Measurements from ENCODE around the gene CD22. TPM values are rescaled to one million over a fixed set of nuclear protein-coding genes. Genes with fewer than 3 reads are reported as not detected.
"Not testable (repeated sequence)": the region's sequence is repeated elsewhere in the genome, so short reads cannot be mapped to it uniquely, and the experiment has no call there.

Gene CD22
- total and polyA plus RNA-seq, 5 donors: 0.20 to 0.80 (median 0.67) TPM

- Histone ChIP-seq H3K9me3 (ENCODE audit: control insufficient read depth, low read length) (no peaks in the 10 kb centered on the region), H3K4me1 (ENCODE audit: control insufficient read depth, insufficient read depth, low read length) (no peaks in the 10 kb centered on the region), H3K27me3 (ENCODE audit: control insufficient read depth, insufficient read depth) (no peaks in the 10 kb centered on the region), H3K27ac (ENCODE audit: low read length) (no peak overlapping the region), H3K4me3 (ENCODE audit: low read length) (no peak overlapping the region)
- no peak for DNase-seq
- no peak for ATAC-seq
- intact Hi-C loops (cut with DNase I): no loop called here
- WGBS: 76% methylated on average over 14 of the region's 14 CpGs
These were observed 33.4 kb downstream of the CD22 start for GRCh38 chr19:35362261-35363000.

GRCh38 chr19:35363001-35363590 lies 34.1 kb downstream of the CD22 start:
- H3K9me3 ChIP-seq (ENCODE audit: control insufficient read depth, low read length): no peaks in the 10 kb centered on the region
- H3K4me3 ChIP-seq (ENCODE audit: low read length): no peak overlapping the region
- H3K4me1 ChIP-seq (ENCODE audit: control insufficient read depth, insufficient read depth, low read length): no peaks in the 10 kb centered on the region
- no peak overlapping the region for H3K27ac ChIP-seq (ENCODE audit: low read length)
- no peaks in the 10 kb centered on the region for H3K27me3 ChIP-seq (ENCODE audit: control insufficient read depth, insufficient read depth)
- DNase-seq (no peak), ATAC-seq (no peak)
- intact Hi-C loops (cut with DNase I): no loop called here
- WGBS: 84% methylated on average over 11 of the region's 11 CpGs

DNA sequence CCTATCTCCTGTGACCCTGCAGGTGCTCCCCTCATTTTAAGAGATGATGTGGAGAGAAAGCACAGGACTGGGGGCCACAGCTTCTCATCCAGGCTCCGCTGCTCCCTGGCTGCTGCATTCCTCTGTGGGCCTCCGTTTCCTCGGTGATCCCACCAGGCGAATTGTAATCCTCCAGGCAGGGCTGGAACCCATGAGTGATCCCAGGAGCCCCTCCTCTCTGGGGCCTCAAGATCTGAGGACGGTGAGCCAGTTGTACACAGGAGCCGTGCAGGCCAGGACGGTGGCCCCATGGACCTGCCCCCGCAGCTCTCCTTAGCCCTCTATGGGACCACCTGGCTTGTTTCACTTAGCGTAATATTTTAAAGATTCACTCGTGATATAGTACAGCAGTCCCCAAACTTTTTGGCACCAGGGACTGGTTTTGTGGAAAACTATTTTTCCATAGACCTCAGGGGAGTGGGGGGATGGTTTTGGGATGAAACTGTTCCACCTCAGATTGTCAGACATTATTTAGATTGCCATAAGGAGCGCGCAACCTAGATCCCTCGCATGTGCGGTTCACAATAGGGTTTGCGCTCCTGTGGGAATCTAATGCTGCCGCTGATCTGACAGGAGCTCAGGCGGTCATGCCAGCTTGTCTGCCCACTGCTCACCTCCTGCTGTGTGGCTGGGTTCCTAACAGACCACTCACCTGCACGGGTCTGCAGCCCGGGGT lies 34.9 kb downstream of the CD22 start:
- 85% methylated on average over 19 of the region's 19 CpGs for WGBS
- DNase-seq (no peak), ATAC-seq (no peak)
- H3K27ac ChIP-seq (ENCODE audit: low read length): no peak overlapping the region
- intact Hi-C loops (cut with DNase I): no loop called here
- H3K4me1 ChIP-seq (ENCODE audit: control insufficient read depth, insufficient read depth, low read length): no peaks in the 10 kb centered on the region
- no peak overlapping the region for H3K4me3 ChIP-seq (ENCODE audit: low read length)
- H3K27me3 ChIP-seq (ENCODE audit: control insufficient read depth, insufficient read depth): no peaks in the 10 kb centered on the region
- no peaks in the 10 kb centered on the region for H3K9me3 ChIP-seq (ENCODE audit: control insufficient read depth, low read length)

- H3K9me3 ChIP-seq (ENCODE audit: control insufficient read depth, low read length): no peaks in the 10 kb centered on the region
- intact Hi-C loops (cut with DNase I): no loop called here
- no peaks in the 10 kb centered on the region for H3K27me3 ChIP-seq (ENCODE audit: control insufficient read depth, insufficient read depth)
- DNase-seq (no peak), ATAC-seq (no peak)
- H3K27ac ChIP-seq (ENCODE audit: low read length): no peak overlapping the region
- WGBS: 94% methylated on average over 4 of the region's 4 CpGs
- H3K4me3 ChIP-seq (ENCODE audit: low read length): no peak overlapping the region
- no peaks in the 10 kb centered on the region for H3K4me1 ChIP-seq (ENCODE audit: control insufficient read depth, insufficient read depth, low read length)
These were observed 36.3 kb downstream of the CD22 start for GRCh38 chr19:35365303-35365702.

- 65% methylated on average over 1 of the region's 1 CpG for WGBS
- intact Hi-C loops (cut with DNase I): no loop called here
- H3K4me1 ChIP-seq (ENCODE audit: control insufficient read depth, insufficient read depth, low read length): no peaks in the 10 kb centered on the region
- no peaks in the 10 kb centered on the region for H3K9me3 ChIP-seq (ENCODE audit: control insufficient read depth, low read length)
- ATAC-seq: no peak
- H3K27ac ChIP-seq (ENCODE audit: low read length): no peak overlapping the region
- H3K27me3 ChIP-seq (ENCODE audit: control insufficient read depth, insufficient read depth): no peaks in the 10 kb centered on the region
- DNase-seq: no peak
- H3K4me3 ChIP-seq (ENCODE audit: low read length): no peak overlapping the region
These were observed 39.4 kb downstream of the CD22 start for GRCh38 chr19:35368378-35368777.

DNA sequence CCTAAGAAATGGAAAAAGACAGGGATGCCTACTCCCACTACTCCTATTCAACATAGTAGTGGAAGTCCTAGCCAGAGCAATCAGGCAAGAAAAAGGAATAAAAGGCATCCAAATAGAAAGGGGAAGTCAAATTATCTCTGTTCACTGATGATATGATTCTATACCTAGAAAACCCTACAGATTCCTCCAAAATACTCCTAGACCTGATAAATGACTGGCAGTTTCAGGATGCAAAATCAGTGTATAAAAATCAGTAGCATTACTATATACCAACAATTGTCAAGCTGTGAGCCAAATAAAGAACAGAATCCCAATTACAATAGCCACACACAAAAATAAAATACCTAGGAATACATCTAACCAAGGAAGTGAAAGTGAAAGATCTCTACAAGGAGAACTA lies 40.5 kb downstream of the CD22 start:
- Histone ChIP-seq H3K4me1 (ENCODE audit: control insufficient read depth, insufficient read depth, low read length) (no peaks in the 10 kb centered on the region), H3K27me3 (ENCODE audit: control insufficient read depth, insufficient read depth) (no peaks in the 10 kb centered on the region), H3K4me3 (ENCODE audit: low read length) (no peak overlapping the region), H3K27ac (ENCODE audit: low read length) (no peak overlapping the region), H3K9me3 (ENCODE audit: control insufficient read depth, low read length) (no peaks in the 10 kb centered on the region)
- intact Hi-C loops (cut with DNase I): no loop called here
- ATAC-seq (no peak), DNase-seq (no peak)

DNA sequence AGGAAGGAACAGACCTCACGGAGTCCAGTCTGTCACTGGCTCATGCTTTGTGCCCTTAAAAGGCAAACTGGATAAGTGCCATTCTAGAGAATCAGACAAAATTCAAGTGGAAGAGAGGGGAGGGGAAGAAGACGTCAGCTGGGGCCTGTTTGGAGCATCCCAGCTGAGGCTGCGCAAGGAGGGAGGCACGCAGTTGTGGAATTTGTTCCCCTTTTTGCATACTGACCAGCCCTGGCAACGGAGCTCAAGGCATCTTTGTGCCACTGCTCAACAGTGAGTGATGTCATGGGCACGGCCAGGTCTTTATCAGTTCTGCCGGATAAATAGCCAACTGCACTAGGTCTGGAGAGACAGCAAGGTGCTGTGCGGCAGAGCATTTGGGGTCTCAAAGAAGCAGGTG lies 41.7 kb downstream of the CD22 start, which contains the start of gene GPR42:
TSS of gene GPR42 (plus strand) at position 347 of the 400 bp plus-strand sequence. CDS start 292 bp downstream, outside the sequence.
- 76% methylated on average over 7 of the region's 8 CpGs for WGBS
- no peaks in the 10 kb centered on the region for H3K9me3 ChIP-seq (ENCODE audit: control insufficient read depth, low read length)
- intact Hi-C loops (cut with DNase I): no loop called here
- H3K27ac ChIP-seq (ENCODE audit: low read length): no peak within 1 kb of the TSS
- H3K4me1 ChIP-seq (ENCODE audit: control insufficient read depth, insufficient read depth, low read length): no peaks in the 10 kb centered on the region
- ATAC-seq: no peak
- DNase-seq: no peak
- H3K27me3 ChIP-seq (ENCODE audit: control insufficient read depth, insufficient read depth): no peaks in the 10 kb centered on the region
- no peak within 1 kb of the TSS for H3K4me3 ChIP-seq (ENCODE audit: low read length)

DNA sequence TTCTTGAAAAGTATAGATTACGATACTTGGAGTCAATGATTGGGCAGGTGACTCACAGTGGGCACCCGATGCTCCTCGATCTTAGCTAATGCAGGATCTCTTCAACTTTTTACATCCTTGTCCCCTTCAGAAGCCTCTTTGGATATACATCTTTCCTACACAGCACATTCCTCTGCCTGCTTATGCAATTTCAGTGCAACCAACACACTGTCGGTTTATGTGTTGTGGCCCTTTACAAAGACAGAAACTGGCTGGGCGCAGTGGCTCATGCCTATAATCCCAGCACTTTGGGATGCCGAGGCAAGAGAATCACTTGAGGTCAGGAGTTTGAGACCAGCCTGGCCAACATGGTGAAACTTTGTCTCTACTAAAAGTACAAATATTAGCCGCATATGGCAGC lies 44.5 kb downstream of the CD22 start:
- no peaks in the 10 kb centered on the region for H3K9me3 ChIP-seq (ENCODE audit: control insufficient read depth, low read length)
- H3K4me3 ChIP-seq (ENCODE audit: low read length): no peak overlapping the region
- 87% methylated on average over 7 of the region's 7 CpGs for WGBS
- DNase-seq: no peak
- H3K27me3 ChIP-seq (ENCODE audit: control insufficient read depth, insufficient read depth): no peaks in the 10 kb centered on the region
- no peak for ATAC-seq
- no peaks in the 10 kb centered on the region for H3K4me1 ChIP-seq (ENCODE audit: control insufficient read depth, insufficient read depth, low read length)
- intact Hi-C loops (cut with DNase I): no loop called here
- no peak overlapping the region for H3K27ac ChIP-seq (ENCODE audit: low read length)

GRCh38 chr19:35374031-35374430 lies 45.0 kb downstream of the CD22 start:
- H3K4me3 ChIP-seq (ENCODE audit: low read length); DNase-seq; intact Hi-C loops (cut with DNase I); ATAC-seq; H3K27me3 ChIP-seq (ENCODE audit: control insufficient read depth, insufficient read depth); H3K9me3 ChIP-seq (ENCODE audit: control insufficient read depth, low read length); H3K27ac ChIP-seq (ENCODE audit: low read length); H3K4me1 ChIP-seq (ENCODE audit: control insufficient read depth, insufficient read depth, low read length): not testable (repeated sequence)

GRCh38 chr19:35375505-35376307 lies 46.7 kb downstream of the CD22 start:
- DNase-seq (no peak), ATAC-seq (no peak)
- no peaks in the 10 kb centered on the region for H3K9me3 ChIP-seq (ENCODE audit: control insufficient read depth, low read length)
- intact Hi-C loops (cut with DNase I): no loop called here
- no peaks in the 10 kb centered on the region for H3K4me1 ChIP-seq (ENCODE audit: control insufficient read depth, insufficient read depth, low read length)
- 89% methylated on average over 12 of the region's 12 CpGs for WGBS
- H3K27ac ChIP-seq (ENCODE audit: low read length): no peak overlapping the region
- H3K27me3 ChIP-seq (ENCODE audit: control insufficient read depth, insufficient read depth): no peaks in the 10 kb centered on the region
- no peak overlapping the region for H3K4me3 ChIP-seq (ENCODE audit: low read length)

GRCh38 chr19:35377656-35378055 lies 48.7 kb downstream of the CD22 start:
- Histone ChIP-seq H3K27ac (ENCODE audit: low read length) (no peak overlapping the region), H3K4me3 (ENCODE audit: low read length) (no peak overlapping the region), H3K27me3 (ENCODE audit: control insufficient read depth, insufficient read depth) (no peaks in the 10 kb centered on the region), H3K4me1 (ENCODE audit: control insufficient read depth, insufficient read depth, low read length) (no peaks in the 10 kb centered on the region), H3K9me3 (ENCODE audit: control insufficient read depth, low read length) (no peaks in the 10 kb centered on the region)
- intact Hi-C loops (cut with DNase I): no loop called here
- DNase-seq: no peak
- 51% methylated on average over 1 of the region's 1 CpG for WGBS
- no peak for ATAC-seq

Data from right cardiac atrium (tissue), 5 donors.